ENCODE results near the gene PPP2R2C.

Gene PPP2R2C

DNA sequence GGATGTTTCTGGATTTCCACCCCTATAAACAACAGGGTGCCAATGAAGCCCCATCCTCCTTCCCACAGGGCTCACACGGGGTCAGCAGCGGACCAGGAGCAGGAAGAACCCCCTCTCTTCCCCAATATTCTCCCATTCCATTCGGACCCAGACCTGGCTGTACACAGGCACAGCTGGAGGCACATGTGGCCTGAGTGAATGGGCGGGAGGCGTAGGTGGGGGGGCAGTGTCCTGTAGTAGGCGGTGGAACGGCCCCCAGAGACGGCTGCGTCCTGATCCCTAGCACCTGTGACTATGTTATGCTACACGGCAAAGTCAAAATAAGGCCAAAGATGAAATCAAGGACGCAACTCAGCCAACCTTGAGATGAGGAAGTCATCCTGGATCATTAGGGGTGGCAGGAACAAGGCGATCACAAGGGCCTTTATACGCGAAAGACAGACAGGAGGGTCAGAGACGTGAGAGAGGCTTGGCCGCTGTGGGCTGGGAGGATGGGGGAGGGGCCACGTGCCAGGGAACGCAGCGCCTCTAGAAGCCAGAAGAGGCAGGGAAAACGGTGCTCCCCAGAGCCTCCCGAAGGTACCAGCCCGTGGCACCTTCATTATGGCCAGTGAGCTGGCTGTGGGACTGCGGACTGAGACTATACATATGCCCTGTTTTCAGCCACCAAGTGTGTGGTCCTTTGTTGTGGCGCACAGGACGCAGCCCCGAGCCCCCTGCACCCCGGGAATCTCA is 127.2 kb downstream of the PPP2R2C start:
- H3F3A ChIP-seq (ENCODE audit: low read depth), result no peaks in the 10 kb centered on the region
- H3K4me3 ChIP-seq (ENCODE audit: low read length, poor library complexity, severe bottlenecking), result no peak overlapping the region
- no peak overlapping the region for H2AFZ ChIP-seq (ENCODE audit: low read length)
- H3K9me2 ChIP-seq (replicated peaks; ENCODE audit: low read depth, low read length), result no peaks in the 10 kb centered on the region
- no peaks in the 10 kb centered on the region for H3K79me2 ChIP-seq (ENCODE audit: insufficient read depth, low read length)
- no peak overlapping the region for H3K9ac ChIP-seq (ENCODE audit: low read depth, low read length, poor library complexity, severe bottlenecking)
- H3K4me1 ChIP-seq (ENCODE audit: insufficient read depth, low read length, poor library complexity, severe bottlenecking), result no peaks in the 10 kb centered on the region
- no peaks in the 10 kb centered on the region for H3K9me3 ChIP-seq (ENCODE audit: insufficient read depth, low read depth, low read length)
- H3K27me3 ChIP-seq (ENCODE audit: insufficient read depth, low read length, poor library complexity, severe bottlenecking), result no peaks in the 10 kb centered on the region
- H3K4me2 ChIP-seq (ENCODE audit: low read depth, low read length, poor library complexity, severe bottlenecking), result no peak overlapping the region
- H4K20me1 ChIP-seq (ENCODE audit: insufficient read depth, low read length, poor library complexity, severe bottlenecking), result no peaks in the 10 kb centered on the region
- H3K36me3 ChIP-seq (ENCODE audit: insufficient read depth, low read length), result no peaks in the 10 kb centered on the region
- no peak for TF ChIP-seq EZH2phosphoT487 (IDR thresholded peaks at IDR 0.05; ENCODE audit: borderline replicate concordance)
- TF ChIP-seq, protein P1, sequence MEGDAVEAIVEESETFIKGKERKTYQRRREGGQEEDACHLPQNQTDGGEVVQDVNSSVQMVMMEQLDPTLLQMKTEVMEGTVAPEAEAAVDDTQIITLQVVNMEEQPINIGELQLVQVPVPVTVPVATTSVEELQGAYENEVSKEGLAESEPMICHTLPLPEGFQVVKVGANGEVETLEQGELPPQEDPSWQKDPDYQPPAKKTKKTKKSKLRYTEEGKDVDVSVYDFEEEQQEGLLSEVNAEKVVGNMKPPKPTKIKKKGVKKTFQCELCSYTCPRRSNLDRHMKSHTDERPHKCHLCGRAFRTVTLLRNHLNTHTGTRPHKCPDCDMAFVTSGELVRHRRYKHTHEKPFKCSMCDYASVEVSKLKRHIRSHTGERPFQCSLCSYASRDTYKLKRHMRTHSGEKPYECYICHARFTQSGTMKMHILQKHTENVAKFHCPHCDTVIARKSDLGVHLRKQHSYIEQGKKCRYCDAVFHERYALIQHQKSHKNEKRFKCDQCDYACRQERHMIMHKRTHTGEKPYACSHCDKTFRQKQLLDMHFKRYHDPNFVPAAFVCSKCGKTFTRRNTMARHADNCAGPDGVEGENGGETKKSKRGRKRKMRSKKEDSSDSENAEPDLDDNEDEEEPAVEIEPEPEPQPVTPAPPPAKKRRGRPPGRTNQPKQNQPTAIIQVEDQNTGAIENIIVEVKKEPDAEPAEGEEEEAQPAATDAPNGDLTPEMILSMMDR (conservative IDR thresholded peaks at IDR 0.05; ENCODE audit: low read length), result no peak

DNA sequence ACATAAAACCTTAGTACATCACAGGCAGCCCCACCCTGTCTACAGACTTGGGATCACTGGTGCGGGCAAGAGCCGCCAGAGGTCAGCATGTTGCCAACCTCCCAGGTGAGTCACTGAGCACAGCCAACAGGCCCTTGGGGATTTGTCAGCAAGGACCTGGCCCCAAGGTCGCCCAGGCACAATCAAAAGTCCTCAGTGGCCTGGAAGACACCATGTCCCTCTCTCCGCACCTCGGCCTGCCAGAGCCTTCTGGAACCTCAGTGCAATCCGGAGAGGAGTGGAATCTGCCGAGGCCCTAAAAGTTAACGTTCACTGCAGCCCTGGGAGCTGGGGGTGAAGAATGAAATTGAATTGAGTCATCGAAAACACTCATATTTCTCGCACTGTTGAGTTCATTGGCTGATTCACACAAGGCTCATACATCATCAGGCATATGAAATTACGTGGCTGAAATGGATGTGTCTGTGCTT is 128.4 kb downstream of the PPP2R2C start:
- Histone ChIP-seq H2AFZ (ENCODE audit: low read length) (no peak overlapping the region), H3K9me3 (ENCODE audit: insufficient read depth, low read depth, low read length) (no peaks in the 10 kb centered on the region), H3K27me3 (ENCODE audit: insufficient read depth, low read length, poor library complexity, severe bottlenecking) (no peaks in the 10 kb centered on the region), H3K9me2 (replicated peaks; ENCODE audit: low read depth, low read length) (no peaks in the 10 kb centered on the region), H3K4me3 (ENCODE audit: low read length, poor library complexity, severe bottlenecking) (no peak overlapping the region), H3K36me3 (ENCODE audit: insufficient read depth, low read length) (no peaks in the 10 kb centered on the region), H3K79me2 (ENCODE audit: insufficient read depth, low read length) (no peaks in the 10 kb centered on the region), H3K4me1 (ENCODE audit: insufficient read depth, low read length, poor library complexity, severe bottlenecking) (peaks cover 4% of the 10 kb centered on the region), H4K20me1 (ENCODE audit: insufficient read depth, low read length, poor library complexity, severe bottlenecking) (no peaks in the 10 kb centered on the region), H3K9ac (ENCODE audit: low read depth, low read length, poor library complexity, severe bottlenecking) (no peak overlapping the region), H3F3A (ENCODE audit: low read depth) (no peaks in the 10 kb centered on the region), H3K4me2 (ENCODE audit: low read depth, low read length, poor library complexity, severe bottlenecking) (no peak overlapping the region)
- TF ChIP-seq, protein P1 (conservative IDR thresholded peaks at IDR 0.05; ENCODE audit: low read length), result no peak
- TF ChIP-seq EZH2phosphoT487 (IDR thresholded peaks at IDR 0.05; ENCODE audit: borderline replicate concordance), result no peak

DNA sequence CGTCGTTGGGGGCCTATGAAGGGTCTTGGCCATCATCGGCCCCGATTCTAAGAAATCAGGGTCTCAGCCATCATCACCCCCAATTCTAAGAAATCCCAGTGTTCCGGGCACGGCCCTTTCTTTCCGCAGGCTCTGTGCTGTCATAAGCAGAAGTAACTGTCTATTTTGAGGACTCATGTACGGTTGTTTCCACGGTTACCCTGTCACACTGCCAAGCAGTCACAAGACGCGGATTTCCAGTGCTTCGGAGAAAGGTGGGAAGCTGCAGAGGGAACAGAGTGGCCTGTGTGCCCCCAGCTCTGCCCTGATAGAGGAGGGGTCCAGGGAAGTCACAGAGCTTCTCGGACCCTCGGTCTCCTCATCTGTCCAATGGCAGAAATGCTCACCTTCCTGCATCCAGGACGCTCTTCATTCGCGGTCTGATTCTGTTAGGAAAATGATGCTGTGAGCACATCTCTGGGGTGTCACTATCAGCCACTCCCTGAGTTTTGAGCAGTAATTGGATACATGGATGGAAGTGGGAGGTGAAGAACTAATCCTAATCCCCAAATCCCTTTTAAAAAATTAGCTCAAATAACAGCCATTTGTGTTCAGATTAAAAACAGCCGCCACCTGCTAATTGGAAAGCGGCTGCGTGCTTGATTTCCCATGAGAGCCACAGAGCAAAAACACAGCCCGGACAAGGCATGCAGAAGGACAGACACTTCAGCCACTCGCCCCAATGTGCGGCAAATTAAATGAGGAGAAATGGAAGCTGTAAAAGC is 129.7 kb downstream of the PPP2R2C start:
- H3K9ac ChIP-seq (ENCODE audit: low read depth, low read length, poor library complexity, severe bottlenecking), result no peak overlapping the region
- no peak overlapping the region for H3K4me2 ChIP-seq (ENCODE audit: low read depth, low read length, poor library complexity, severe bottlenecking)
- no peaks in the 10 kb centered on the region for H3K9me3 ChIP-seq (ENCODE audit: insufficient read depth, low read depth, low read length)
- H3F3A ChIP-seq (ENCODE audit: low read depth), result no peaks in the 10 kb centered on the region
- H3K9me2 ChIP-seq (replicated peaks; ENCODE audit: low read depth, low read length), result no peaks in the 10 kb centered on the region
- no peak for TF ChIP-seq EZH2phosphoT487 (IDR thresholded peaks at IDR 0.05; ENCODE audit: borderline replicate concordance)
- TF ChIP-seq, protein P1 (conservative IDR thresholded peaks at IDR 0.05; ENCODE audit: low read length), result no peak
- H4K20me1 ChIP-seq (ENCODE audit: insufficient read depth, low read length, poor library complexity, severe bottlenecking), result no peaks in the 10 kb centered on the region
- no peaks in the 10 kb centered on the region for H3K36me3 ChIP-seq (ENCODE audit: insufficient read depth, low read length)
- H3K4me1 ChIP-seq (ENCODE audit: insufficient read depth, low read length, poor library complexity, severe bottlenecking), result peaks cover 17% of the 10 kb centered on the region
- H3K4me3 ChIP-seq (ENCODE audit: low read length, poor library complexity, severe bottlenecking), result no peak overlapping the region
- no peaks in the 10 kb centered on the region for H3K79me2 ChIP-seq (ENCODE audit: insufficient read depth, low read length)
- no peaks in the 10 kb centered on the region for H3K27me3 ChIP-seq (ENCODE audit: insufficient read depth, low read length, poor library complexity, severe bottlenecking)
- no peak overlapping the region for H2AFZ ChIP-seq (ENCODE audit: low read length)
